Measurements from ENCODE around the gene SDF2.

SDF2 gene

GRCh38 chr17:28661635-28662526, at the start of gene SDF2, which contains the start of gene SUPT6H:
TSS of gene SDF2 (minus strand) at chr17:28661906. CDS start at chr17:28661876, 30 bp downstream.
TSS of gene SUPT6H (plus strand) at chr17:28662205. CDS start at chr17:28673402, 11,197 bp downstream.
- peak; percentile 92 for DNase-seq

- DNase-seq = peak; percentile 86
Observed at GRCh38 chr17:28710861-28711722, 49.4 kb upstream of the SDF2 start.

GRCh38 chr17:28707339-28707720, 45.6 kb upstream of the SDF2 start:
- DNase-seq = no peak

GRCh38 chr17:28706471-28707338, 45.0 kb upstream of the SDF2 start:
- no peak for DNase-seq

GRCh38 chr17:28705728-28706334, 44.1 kb upstream of the SDF2 start:
- DNase-seq = no peak

- DNase-seq = no peak
Observed at GRCh38 chr17:28705074-28705659, 43.5 kb upstream of the SDF2 start.

- no peak for DNase-seq
Observed at GRCh38 chr17:28704219-28704858, 42.6 kb upstream of the SDF2 start.

GRCh38 chr17:28703552-28704218, 42.0 kb upstream of the SDF2 start:
- DNase-seq = no peak

GRCh38 chr17:28702752-28703150, 41.0 kb upstream of the SDF2 start:
- no peak for DNase-seq

- DNase-seq = no peak
Observed at GRCh38 chr17:28702026-28702751, 40.5 kb upstream of the SDF2 start.

- DNase-seq = no peak
Observed at GRCh38 chr17:28700830-28701492, 39.3 kb upstream of the SDF2 start.

- no peak for DNase-seq
Observed at GRCh38 chr17:28700278-28700677, 38.6 kb upstream of the SDF2 start.

GRCh38 chr17:28698253-28698941, 36.7 kb upstream of the SDF2 start:
- no peak for DNase-seq

- DNase-seq = no peak
Observed at GRCh38 chr17:28693869-28694268, 32.2 kb upstream of the SDF2 start.

- no peak for DNase-seq
Observed at GRCh38 chr17:28689011-28689410, 27.3 kb upstream of the SDF2 start.

- DNase-seq = no peak
Observed at GRCh38 chr17:28688481-28688880, 26.8 kb upstream of the SDF2 start.

- no peak for DNase-seq
Observed at GRCh38 chr17:28686296-28686695, 24.6 kb upstream of the SDF2 start.

- no peak for DNase-seq
Observed at GRCh38 chr17:28685366-28685765, 23.7 kb upstream of the SDF2 start.

GRCh38 chr17:28684963-28685362, 23.3 kb upstream of the SDF2 start:
- no peak for DNase-seq
